ENCODE results near the gene ZNF33B.

GRCh38 chr10:42637648-42638054 is 719 bp downstream of the ZNF33B start:
- TF ChIP-seq POLR2A (IDR thresholded peaks at IDR 0.05): no peak
- TF ChIP-seq POLR2AphosphoS5 (IDR thresholded peaks at IDR 0.05): no peak
- TF ChIP-seq, protein P1, sequence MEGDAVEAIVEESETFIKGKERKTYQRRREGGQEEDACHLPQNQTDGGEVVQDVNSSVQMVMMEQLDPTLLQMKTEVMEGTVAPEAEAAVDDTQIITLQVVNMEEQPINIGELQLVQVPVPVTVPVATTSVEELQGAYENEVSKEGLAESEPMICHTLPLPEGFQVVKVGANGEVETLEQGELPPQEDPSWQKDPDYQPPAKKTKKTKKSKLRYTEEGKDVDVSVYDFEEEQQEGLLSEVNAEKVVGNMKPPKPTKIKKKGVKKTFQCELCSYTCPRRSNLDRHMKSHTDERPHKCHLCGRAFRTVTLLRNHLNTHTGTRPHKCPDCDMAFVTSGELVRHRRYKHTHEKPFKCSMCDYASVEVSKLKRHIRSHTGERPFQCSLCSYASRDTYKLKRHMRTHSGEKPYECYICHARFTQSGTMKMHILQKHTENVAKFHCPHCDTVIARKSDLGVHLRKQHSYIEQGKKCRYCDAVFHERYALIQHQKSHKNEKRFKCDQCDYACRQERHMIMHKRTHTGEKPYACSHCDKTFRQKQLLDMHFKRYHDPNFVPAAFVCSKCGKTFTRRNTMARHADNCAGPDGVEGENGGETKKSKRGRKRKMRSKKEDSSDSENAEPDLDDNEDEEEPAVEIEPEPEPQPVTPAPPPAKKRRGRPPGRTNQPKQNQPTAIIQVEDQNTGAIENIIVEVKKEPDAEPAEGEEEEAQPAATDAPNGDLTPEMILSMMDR (IDR thresholded peaks at IDR 0.05): no peak
